Ascending aorta (tissue), 2 donors: ENCODE data around the gene C3orf49. TPM values are rescaled to one million over a fixed set of nuclear protein-coding genes. Genes with fewer than 3 reads are reported as not detected.

Source experiments
- DNase-seq, 2 donors: peaks; one replicate each; pipeline ENCODE4 v3.0.0-alpha.2; 2019; ENCODE audit warnings: low spot score in 2 of 2
- H3K27ac ChIP-seq, 2 donors: fragments of 200-600 bp; sonication (generic); one replicate each; pipeline ENCODE4 v1.5.1; 2016 to 2017; ENCODE audit warnings: mild to moderate bottlenecking in 1 of 2
- H3K27me3 ChIP-seq: fragments of 200-600 bp; sonication (generic); one replicate; pipeline ENCODE4 v1.5.1; 2017
- H3K36me3 ChIP-seq, 2 donors: fragments of 200-600 bp; sonication (generic); one replicate each; pipeline ENCODE4 v1.5.1; 2016
- H3K4me1 ChIP-seq, 2 donors: fragments of 200-600 bp; sonication (generic); one replicate each; pipeline ENCODE4 v1.5.1; 2016 to 2017; ENCODE audit warnings: mild to moderate bottlenecking in 1 of 2
- H3K4me3 ChIP-seq, 2 donors: fragments of 200-600 bp; sonication (generic); one replicate each; pipeline ENCODE4 v1.5.1; 2016 to 2017; ENCODE audit warnings: mild to moderate bottlenecking in 1 of 2
- H3K9me3 ChIP-seq, 2 donors: fragments of 200-600 bp; sonication (generic); one replicate each; pipeline ENCODE4 v1.5.1; 2016
- CTCF ChIP-seq, 3 experiments: fragments of 200-600 bp in 2 of 3; fragments of 450-650 bp in 1 of 3; sonication (generic) in 2 of 3; IDR thresholded peaks; one replicate each; pipeline ENCODE4 v1.5.1; 2016 to 2019; ENCODE audit warnings: antibody characterized with exemption in 3 of 3, mild to moderate bottlenecking in 1 of 3, moderate library complexity in 1 of 3
- intact Hi-C: fragments of 100-400 bp; cut with DNase I; formaldehyde crosslinking; loops from one replicate; pipeline ENCODE4 v1.15.1; 2023
- total RNA-seq: library from RNA; depleted of rRNA; stranded (reverse); fragments of >200 nt; gene quantifications from one replicate; pipeline ENCODE4 v1.1.0, GENCODE V29; 2016

The C3orf49 gene
- total RNA-seq, 1 donor from 2014 or later, result not detected

GRCh38 chr3:63876260-63876659 lies 57.2 kb downstream of the C3orf49 start:
- TF ChIP-seq CTCF (IDR thresholded peaks at IDR 0.05), result no peak
- Histone ChIP-seq H3K4me3 (no peak overlapping the region), H3K27me3 (no peaks in the 10 kb centered on the region), H3K36me3 (no peaks in the 10 kb centered on the region), H3K27ac (no peak overlapping the region), H3K9me3 (no peaks in the 10 kb centered on the region), H3K4me1 (peaks cover 0 to 9% of the 10 kb centered on the region in 2 donors)
- no peak for DNase-seq
- intact Hi-C loops, result no loop called here

- Histone ChIP-seq H3K27ac (no peak overlapping the region), H3K9me3 (no peaks in the 10 kb centered on the region), H3K4me1 (peaks cover 0 to 9% of the 10 kb centered on the region in 2 donors), H3K27me3 (no peaks in the 10 kb centered on the region), H3K4me3 (no peak overlapping the region), H3K36me3 (no peaks in the 10 kb centered on the region)
- TF ChIP-seq CTCF (IDR thresholded peaks at IDR 0.05), result no peak
- DNase-seq, result no peak
- intact Hi-C loops, result no loop called here
Measured at GRCh38 chr3:63877737-63878393, 58.8 kb downstream of the C3orf49 start.

GRCh38 chr3:63878394-63879060 lies 59.4 kb downstream of the C3orf49 start:
- TF ChIP-seq CTCF (IDR thresholded peaks at IDR 0.05), result no peak
- no peak for DNase-seq
- Histone ChIP-seq H3K27ac (no peak overlapping the region), H3K27me3 (no peaks in the 10 kb centered on the region), H3K4me3 (no peak overlapping the region), H3K36me3 (no peaks in the 10 kb centered on the region), H3K4me1 (peaks cover 0 to 9% of the 10 kb centered on the region in 2 donors), H3K9me3 (no peaks in the 10 kb centered on the region)
- intact Hi-C loops, result no loop called here

- Histone ChIP-seq H3K4me1 (peaks cover 0 to 9% of the 10 kb centered on the region in 2 donors), H3K27ac (no peak overlapping the region), H3K4me3 (no peak overlapping the region), H3K27me3 (no peaks in the 10 kb centered on the region), H3K36me3 (no peaks in the 10 kb centered on the region), H3K9me3 (no peaks in the 10 kb centered on the region)
- intact Hi-C loops, result no loop called here
- no peak for TF ChIP-seq CTCF (IDR thresholded peaks at IDR 0.05)
- no peak for DNase-seq
Measured at GRCh38 chr3:63880653-63881052, 61.6 kb downstream of the C3orf49 start.

- Histone ChIP-seq H3K27me3 (no peaks in the 10 kb centered on the region), H3K4me3 (no peak overlapping the region), H3K9me3 (no peaks in the 10 kb centered on the region), H3K36me3 (peaks cover 0 to 4% of the 10 kb centered on the region in 2 donors), H3K27ac (no peak overlapping the region), H3K4me1 (peaks cover 2 to 3% of the 10 kb centered on the region in 2 donors)
- intact Hi-C loops, result no loop called here
- no peak for DNase-seq
- no peak for TF ChIP-seq CTCF (IDR thresholded peaks at IDR 0.05)
Measured at GRCh38 chr3:63886858-63887257, 67.8 kb downstream of the C3orf49 start.
